Upper lobe of right lung (tissue), 1 donor: ENCODE results near the gene KCNJ15. TPM values are rescaled to one million over a fixed set of nuclear protein-coding genes. Genes with fewer than 3 reads are reported as not detected.
"Not testable (repeated sequence)": the region's sequence is repeated elsewhere in the genome, so short reads cannot be mapped to it uniquely, and the experiment has no call there.

ENCODE experiments used
- ATAC-seq: fragments of 200-7000 bp; cut with Tn5 transposase; one replicate; pipeline ENCODE4 v1.9.1; 2020; ENCODE audit warnings: mild to moderate bottlenecking, moderate library complexity
- DNase-seq: peaks from one replicate; pipeline ENCODE4 v3.0.0-alpha.2; 2020
- H3K27ac ChIP-seq: fragments of 200-600 bp; one replicate; pipeline ENCODE4 v1.8.0; 2022
- H3K27me3 ChIP-seq: fragments of 200-600 bp; one replicate; pipeline ENCODE4 v1.8.0; 2022; ENCODE audit warnings: mild to moderate bottlenecking
- H3K36me3 ChIP-seq: fragments of 200-600 bp; one replicate; pipeline ENCODE4 v1.8.0; 2022
- H3K4me1 ChIP-seq: fragments of 200-600 bp; one replicate; pipeline ENCODE4 v1.8.0; 2022
- H3K4me3 ChIP-seq: fragments of 200-600 bp; one replicate; pipeline ENCODE4 v1.8.0; 2022; ENCODE audit warnings: mild to moderate bottlenecking
- H3K9me3 ChIP-seq: fragments of 200-600 bp; one replicate; pipeline ENCODE4 v1.8.0; 2022
- CTCF ChIP-seq: fragments of 200-600 bp; IDR thresholded peaks from one replicate; pipeline ENCODE4 v1.8.0; 2022; ENCODE audit warnings: antibody characterized with exemption
- intact Hi-C: fragments of 100-400 bp; cut with DNase I; formaldehyde crosslinking; loops from one replicate; pipeline ENCODE4 v1.11.0; 2022
- total RNA-seq: library from RNA; stranded (reverse); fragmentation: NEBNext Ultra II Directional; extraction: Animal tissue kit (Norgen Biotek cat#: 25700); gene quantifications from one replicate; pipeline ENCODE4 v1.2.1, GENCODE V29; 2021
- donor health status: DM: no; HTN: yes; CAD: no; lungs with severe emphysema.

KCNJ15 gene
- total RNA-seq, 1 donor from 2014 or later: 80.1 TPM

- intact Hi-C loops: no loop called here
- Histone ChIP-seq H3K36me3 (no peaks in the 10 kb centered on the region), H3K4me3 (no peak overlapping the region), H3K27ac (no peak overlapping the region), H3K27me3 (no peaks in the 10 kb centered on the region), H3K9me3 (no peaks in the 10 kb centered on the region), H3K4me1 (peaks cover 7% of the 10 kb centered on the region)
- ATAC-seq (no peak), DNase-seq (no peak)
- TF ChIP-seq CTCF: no peak
Observed at GRCh38 chr21:38246511-38246910, 10.3 kb upstream of the KCNJ15 start.

GRCh38 chr21:38247054-38247453 is 9.7 kb upstream of the KCNJ15 start:
- H3K9me3 ChIP-seq, H3K4me3 ChIP-seq, DNase-seq, intact Hi-C loops, H3K4me1 ChIP-seq, H3K36me3 ChIP-seq, H3K27ac ChIP-seq, H3K27me3 ChIP-seq, ATAC-seq: not testable (repeated sequence)

- DNase-seq: no peak
- H3K27ac ChIP-seq: no peak overlapping the region
- peaks cover 7% of the 10 kb centered on the region for H3K4me1 ChIP-seq
- H3K4me3 ChIP-seq: no peak overlapping the region
- H3K27me3 ChIP-seq: no peaks in the 10 kb centered on the region
- peak; percentile 60 for ATAC-seq
- no peak for TF ChIP-seq CTCF
- no peaks in the 10 kb centered on the region for H3K36me3 ChIP-seq
- intact Hi-C loops: no loop called here
- no peaks in the 10 kb centered on the region for H3K9me3 ChIP-seq
Observed at GRCh38 chr21:38247738-38248510, 8.9 kb upstream of the KCNJ15 start.

GRCh38 chr21:38249256-38249655 is 7.5 kb upstream of the KCNJ15 start:
- ATAC-seq (no peak), DNase-seq (no peak)
- intact Hi-C loops: no loop called here
- Histone ChIP-seq H3K9me3 (no peaks in the 10 kb centered on the region), H3K4me3 (no peak overlapping the region), H3K4me1 (peaks cover 7% of the 10 kb centered on the region), H3K36me3 (no peaks in the 10 kb centered on the region), H3K27ac (no peak overlapping the region), H3K27me3 (no peaks in the 10 kb centered on the region)
- no peak for TF ChIP-seq CTCF

- Histone ChIP-seq H3K9me3 (no peaks in the 10 kb centered on the region), H3K27ac (no peak overlapping the region), H3K4me3 (no peak overlapping the region), H3K27me3 (no peaks in the 10 kb centered on the region), H3K4me1 (peaks cover 7% of the 10 kb centered on the region), H3K36me3 (no peaks in the 10 kb centered on the region)
- intact Hi-C loops: no loop called here
- no peak for ATAC-seq
- no peak for TF ChIP-seq CTCF
- no peak for DNase-seq
Observed at GRCh38 chr21:38249696-38250278, 7.0 kb upstream of the KCNJ15 start.

GRCh38 chr21:38250991-38251418 is 5.8 kb upstream of the KCNJ15 start:
- intact Hi-C loops: no loop called here
- Histone ChIP-seq H3K4me3 (no peak overlapping the region), H3K36me3 (no peaks in the 10 kb centered on the region), H3K27me3 (no peaks in the 10 kb centered on the region), H3K9me3 (no peaks in the 10 kb centered on the region), H3K27ac (no peak overlapping the region), H3K4me1 (peaks cover 7% of the 10 kb centered on the region)
- DNase-seq (no peak), ATAC-seq (no peak)
- no peak for TF ChIP-seq CTCF
